GM18508 (cell line): ENCODE measurements around the gene ATP2B1.
"Not testable (repeated sequence)": the region's sequence is repeated elsewhere in the genome, so short reads cannot be mapped to it uniquely, and the experiment has no call there.

ENCODE experiments used
- ATAC-seq: cut with Tn5 transposase; IDR thresholded peaks from one replicate; pipeline ENCODE4 v1.9.1; 2021; ENCODE audit warnings: moderate number of reproducible peaks; ENCODE audit not compliant: insufficient read depth, unreplicated experiment

ATP2B1 gene

GRCh38 chr12:89708565-89709156 lies at the start of gene ATP2B1:
Gene ATP2B1 (minus strand): TSS chr12:89708838. CDS start chr12:89655886, 52,952 bp downstream.
- peak; percentile 31 for ATAC-seq

- ATAC-seq = not testable (repeated sequence)
Observed at GRCh38 chr12:89757987-89758386, 49.3 kb upstream of the ATP2B1 start.

GRCh38 chr12:89756585-89757398 lies 48.2 kb upstream of the ATP2B1 start:
- ATAC-seq = peak; percentile 95

- peak; percentile 4 for ATAC-seq
Observed at GRCh38 chr12:89756194-89756584, 47.6 kb upstream of the ATP2B1 start.

GRCh38 chr12:89753997-89754396 lies 45.4 kb upstream of the ATP2B1 start:
- ATAC-seq = no peak

GRCh38 chr12:89752341-89752740 lies 43.7 kb upstream of the ATP2B1 start:
- ATAC-seq = no peak

- no peak for ATAC-seq
Observed at GRCh38 chr12:89750389-89751351, 42.0 kb upstream of the ATP2B1 start.

- ATAC-seq = no peak
Observed at GRCh38 chr12:89748791-89749190, 40.2 kb upstream of the ATP2B1 start.

GRCh38 chr12:89745286-89745685 lies 36.6 kb upstream of the ATP2B1 start:
- ATAC-seq = no peak

- ATAC-seq = no peak
Observed at GRCh38 chr12:89742337-89743022, 33.8 kb upstream of the ATP2B1 start.

GRCh38 chr12:89740943-89741342 lies 32.3 kb upstream of the ATP2B1 start:
- no peak for ATAC-seq

- ATAC-seq = no peak
Observed at GRCh38 chr12:89736995-89737394, 28.4 kb upstream of the ATP2B1 start.

- ATAC-seq = no peak
Observed at GRCh38 chr12:89733579-89734201, 25.1 kb upstream of the ATP2B1 start.

- no peak for ATAC-seq
Observed at GRCh38 chr12:89732522-89732921, 23.9 kb upstream of the ATP2B1 start.

- ATAC-seq = no peak
Observed at GRCh38 chr12:89731614-89732013, 23.0 kb upstream of the ATP2B1 start.

- ATAC-seq = no peak
Observed at GRCh38 chr12:89731089-89731488, 22.5 kb upstream of the ATP2B1 start.

- ATAC-seq = no peak
Observed at GRCh38 chr12:89729946-89730459, 21.4 kb upstream of the ATP2B1 start.

GRCh38 chr12:89723276-89723675 lies 14.6 kb upstream of the ATP2B1 start:
- no peak for ATAC-seq

GRCh38 chr12:89721291-89721987 lies 12.8 kb upstream of the ATP2B1 start:
- peak; percentile 89 for ATAC-seq
